ENCODE data around the gene CDH4. TPM values are rescaled to one million over a fixed set of nuclear protein-coding genes. Genes with fewer than 3 reads are reported as not detected.

Gene CDH4
- total and polyA plus RNA-seq, 9 of the 15 experiments (the other 6 are each of a cell fraction or from before 2014, with no cell fraction given) = 0.04 TPM; not detected in 8

DNA sequence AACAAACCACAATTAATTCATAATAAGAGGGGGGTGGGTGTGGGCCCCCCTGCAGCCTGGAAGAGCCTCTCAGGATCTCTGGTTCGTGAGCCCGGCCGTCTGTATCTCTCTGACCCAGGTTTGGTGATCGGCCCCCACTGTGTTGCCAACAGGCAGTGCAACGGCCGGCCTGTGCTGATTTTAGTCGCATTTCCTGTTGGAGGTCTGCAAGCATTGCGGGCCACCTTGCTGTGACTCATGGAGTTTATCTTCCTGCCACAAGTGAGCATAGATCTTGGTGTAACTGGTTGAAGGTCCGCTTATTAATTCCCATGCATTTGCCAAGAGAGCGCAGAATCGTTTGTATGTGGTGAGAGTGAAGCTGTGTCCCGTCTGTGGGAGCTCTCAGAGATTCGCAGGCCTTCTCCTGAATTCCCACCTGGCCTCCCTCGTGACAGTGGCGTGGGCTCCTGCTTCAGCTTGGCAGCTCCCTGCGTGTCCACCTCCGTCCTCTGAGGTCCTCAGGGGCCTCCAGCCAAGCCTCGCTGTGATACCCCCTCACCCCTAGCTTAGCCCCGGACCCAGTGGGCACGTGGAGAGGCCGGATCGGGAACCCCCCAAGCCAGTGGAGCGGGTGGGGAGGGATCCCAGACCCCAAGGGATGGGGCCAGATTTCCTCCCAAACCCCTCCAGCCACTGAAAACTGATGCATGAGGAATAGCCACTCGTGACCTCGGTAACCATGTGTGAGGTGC is 269.8 kb downstream of the CDH4 start (continued):
- TF ChIP-seq, protein P1, sequence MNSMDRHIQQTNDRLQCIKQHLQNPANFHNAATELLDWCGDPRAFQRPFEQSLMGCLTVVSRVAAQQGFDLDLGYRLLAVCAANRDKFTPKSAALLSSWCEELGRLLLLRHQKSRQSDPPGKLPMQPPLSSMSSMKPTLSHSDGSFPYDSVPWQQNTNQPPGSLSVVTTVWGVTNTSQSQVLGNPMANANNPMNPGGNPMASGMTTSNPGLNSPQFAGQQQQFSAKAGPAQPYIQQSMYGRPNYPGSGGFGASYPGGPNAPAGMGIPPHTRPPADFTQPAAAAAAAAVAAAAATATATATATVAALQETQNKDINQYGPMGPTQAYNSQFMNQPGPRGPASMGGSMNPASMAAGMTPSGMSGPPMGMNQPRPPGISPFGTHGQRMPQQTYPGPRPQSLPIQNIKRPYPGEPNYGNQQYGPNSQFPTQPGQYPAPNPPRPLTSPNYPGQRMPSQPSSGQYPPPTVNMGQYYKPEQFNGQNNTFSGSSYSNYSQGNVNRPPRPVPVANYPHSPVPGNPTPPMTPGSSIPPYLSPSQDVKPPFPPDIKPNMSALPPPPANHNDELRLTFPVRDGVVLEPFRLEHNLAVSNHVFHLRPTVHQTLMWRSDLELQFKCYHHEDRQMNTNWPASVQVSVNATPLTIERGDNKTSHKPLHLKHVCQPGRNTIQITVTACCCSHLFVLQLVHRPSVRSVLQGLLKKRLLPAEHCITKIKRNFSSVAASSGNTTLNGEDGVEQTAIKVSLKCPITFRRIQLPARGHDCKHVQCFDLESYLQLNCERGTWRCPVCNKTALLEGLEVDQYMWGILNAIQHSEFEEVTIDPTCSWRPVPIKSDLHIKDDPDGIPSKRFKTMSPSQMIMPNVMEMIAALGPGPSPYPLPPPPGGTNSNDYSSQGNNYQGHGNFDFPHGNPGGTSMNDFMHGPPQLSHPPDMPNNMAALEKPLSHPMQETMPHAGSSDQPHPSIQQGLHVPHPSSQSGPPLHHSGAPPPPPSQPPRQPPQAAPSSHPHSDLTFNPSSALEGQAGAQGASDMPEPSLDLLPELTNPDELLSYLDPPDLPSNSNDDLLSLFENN (IDR thresholded peaks at IDR 0.05; ENCODE audit: low read depth in 2 of 2, low read length in 2 of 2) = no peak
- TF ChIP-seq CBX5 (IDR thresholded peaks at IDR 0.05; ENCODE audit: borderline replicate concordance, low read depth) (no peak), NCOA6 (IDR thresholded peaks at IDR 0.05) (no peak), SMAD3 (CRISPR knock-in tag; conservative IDR thresholded peaks at IDR 0.05) (no peak), POLR2G (IDR thresholded peaks at IDR 0.05; ENCODE audit: low read depth, low read length) (no peak)
- TF ChIP-seq, protein P2, sequence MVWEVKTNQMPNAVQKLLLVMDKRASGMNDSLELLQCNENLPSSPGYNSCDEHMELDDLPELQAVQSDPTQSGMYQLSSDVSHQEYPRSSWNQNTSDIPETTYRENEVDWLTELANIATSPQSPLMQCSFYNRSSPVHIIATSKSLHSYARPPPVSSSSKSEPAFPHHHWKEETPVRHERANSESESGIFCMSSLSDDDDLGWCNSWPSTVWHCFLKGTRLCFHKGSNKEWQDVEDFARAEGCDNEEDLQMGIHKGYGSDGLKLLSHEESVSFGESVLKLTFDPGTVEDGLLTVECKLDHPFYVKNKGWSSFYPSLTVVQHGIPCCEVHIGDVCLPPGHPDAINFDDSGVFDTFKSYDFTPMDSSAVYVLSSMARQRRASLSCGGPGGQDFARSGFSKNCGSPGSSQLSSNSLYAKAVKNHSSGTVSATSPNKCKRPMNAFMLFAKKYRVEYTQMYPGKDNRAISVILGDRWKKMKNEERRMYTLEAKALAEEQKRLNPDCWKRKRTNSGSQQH (CRISPR knock-in tag; IDR thresholded peaks at IDR 0.05) = no peak
- TF ChIP-seq, protein P3, sequence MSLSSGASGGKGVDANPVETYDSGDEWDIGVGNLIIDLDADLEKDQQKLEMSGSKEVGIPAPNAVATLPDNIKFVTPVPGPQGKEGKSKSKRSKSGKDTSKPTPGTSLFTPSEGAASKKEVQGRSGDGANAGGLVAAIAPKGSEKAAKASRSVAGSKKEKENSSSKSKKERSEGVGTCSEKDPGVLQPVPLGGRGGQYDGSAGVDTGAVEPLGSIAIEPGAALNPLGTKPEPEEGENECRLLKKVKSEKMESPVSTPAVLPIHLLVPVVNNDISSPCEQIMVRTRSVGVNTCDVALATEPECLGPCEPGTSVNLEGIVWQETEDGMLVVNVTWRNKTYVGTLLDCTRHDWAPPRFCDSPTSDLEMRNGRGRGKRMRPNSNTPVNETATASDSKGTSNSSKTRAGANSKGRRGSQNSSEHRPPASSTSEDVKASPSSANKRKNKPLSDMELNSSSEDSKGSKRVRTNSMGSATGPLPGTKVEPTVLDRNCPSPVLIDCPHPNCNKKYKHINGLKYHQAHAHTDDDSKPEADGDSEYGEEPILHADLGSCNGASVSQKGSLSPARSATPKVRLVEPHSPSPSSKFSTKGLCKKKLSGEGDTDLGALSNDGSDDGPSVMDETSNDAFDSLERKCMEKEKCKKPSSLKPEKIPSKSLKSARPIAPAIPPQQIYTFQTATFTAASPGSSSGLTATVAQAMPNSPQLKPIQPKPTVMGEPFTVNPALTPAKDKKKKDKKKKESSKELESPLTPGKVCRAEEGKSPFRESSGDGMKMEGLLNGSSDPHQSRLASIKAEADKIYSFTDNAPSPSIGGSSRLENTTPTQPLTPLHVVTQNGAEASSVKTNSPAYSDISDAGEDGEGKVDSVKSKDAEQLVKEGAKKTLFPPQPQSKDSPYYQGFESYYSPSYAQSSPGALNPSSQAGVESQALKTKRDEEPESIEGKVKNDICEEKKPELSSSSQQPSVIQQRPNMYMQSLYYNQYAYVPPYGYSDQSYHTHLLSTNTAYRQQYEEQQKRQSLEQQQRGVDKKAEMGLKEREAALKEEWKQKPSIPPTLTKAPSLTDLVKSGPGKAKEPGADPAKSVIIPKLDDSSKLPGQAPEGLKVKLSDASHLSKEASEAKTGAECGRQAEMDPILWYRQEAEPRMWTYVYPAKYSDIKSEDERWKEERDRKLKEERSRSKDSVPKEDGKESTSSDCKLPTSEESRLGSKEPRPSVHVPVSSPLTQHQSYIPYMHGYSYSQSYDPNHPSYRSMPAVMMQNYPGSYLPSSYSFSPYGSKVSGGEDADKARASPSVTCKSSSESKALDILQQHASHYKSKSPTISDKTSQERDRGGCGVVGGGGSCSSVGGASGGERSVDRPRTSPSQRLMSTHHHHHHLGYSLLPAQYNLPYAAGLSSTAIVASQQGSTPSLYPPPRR (CRISPR knock-in tag; IDR thresholded peaks at IDR 0.05; ENCODE audit: borderline replicate concordance) = no peak
- TF ChIP-seq, protein P4, sequence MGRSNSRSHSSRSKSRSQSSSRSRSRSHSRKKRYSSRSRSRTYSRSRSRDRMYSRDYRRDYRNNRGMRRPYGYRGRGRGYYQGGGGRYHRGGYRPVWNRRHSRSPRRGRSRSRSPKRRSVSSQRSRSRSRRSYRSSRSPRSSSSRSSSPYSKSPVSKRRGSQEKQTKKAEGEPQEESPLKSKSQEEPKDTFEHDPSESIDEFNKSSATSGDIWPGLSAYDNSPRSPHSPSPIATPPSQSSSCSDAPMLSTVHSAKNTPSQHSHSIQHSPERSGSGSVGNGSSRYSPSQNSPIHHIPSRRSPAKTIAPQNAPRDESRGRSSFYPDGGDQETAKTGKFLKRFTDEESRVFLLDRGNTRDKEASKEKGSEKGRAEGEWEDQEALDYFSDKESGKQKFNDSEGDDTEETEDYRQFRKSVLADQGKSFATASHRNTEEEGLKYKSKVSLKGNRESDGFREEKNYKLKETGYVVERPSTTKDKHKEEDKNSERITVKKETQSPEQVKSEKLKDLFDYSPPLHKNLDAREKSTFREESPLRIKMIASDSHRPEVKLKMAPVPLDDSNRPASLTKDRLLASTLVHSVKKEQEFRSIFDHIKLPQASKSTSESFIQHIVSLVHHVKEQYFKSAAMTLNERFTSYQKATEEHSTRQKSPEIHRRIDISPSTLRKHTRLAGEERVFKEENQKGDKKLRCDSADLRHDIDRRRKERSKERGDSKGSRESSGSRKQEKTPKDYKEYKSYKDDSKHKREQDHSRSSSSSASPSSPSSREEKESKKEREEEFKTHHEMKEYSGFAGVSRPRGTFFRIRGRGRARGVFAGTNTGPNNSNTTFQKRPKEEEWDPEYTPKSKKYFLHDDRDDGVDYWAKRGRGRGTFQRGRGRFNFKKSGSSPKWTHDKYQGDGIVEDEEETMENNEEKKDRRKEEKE (IDR thresholded peaks at IDR 0.05; ENCODE audit: borderline replicate concordance in 1 of 2, control insufficient read depth in 1 of 2, low read depth in 2 of 2, low read length in 1 of 2) = no peak
- TF ChIP-seq, protein P5, sequence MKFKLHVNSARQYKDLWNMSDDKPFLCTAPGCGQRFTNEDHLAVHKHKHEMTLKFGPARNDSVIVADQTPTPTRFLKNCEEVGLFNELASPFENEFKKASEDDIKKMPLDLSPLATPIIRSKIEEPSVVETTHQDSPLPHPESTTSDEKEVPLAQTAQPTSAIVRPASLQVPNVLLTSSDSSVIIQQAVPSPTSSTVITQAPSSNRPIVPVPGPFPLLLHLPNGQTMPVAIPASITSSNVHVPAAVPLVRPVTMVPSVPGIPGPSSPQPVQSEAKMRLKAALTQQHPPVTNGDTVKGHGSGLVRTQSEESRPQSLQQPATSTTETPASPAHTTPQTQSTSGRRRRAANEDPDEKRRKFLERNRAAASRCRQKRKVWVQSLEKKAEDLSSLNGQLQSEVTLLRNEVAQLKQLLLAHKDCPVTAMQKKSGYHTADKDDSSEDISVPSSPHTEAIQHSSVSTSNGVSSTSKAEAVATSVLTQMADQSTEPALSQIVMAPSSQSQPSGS (CRISPR knock-in tag; IDR thresholded peaks at IDR 0.05) = no peak
